Esophagus muscularis mucosa (tissue), 4 donors: ENCODE measurements around the gene ESYT2. TPM values are rescaled to one million over a fixed set of nuclear protein-coding genes. Genes with fewer than 3 reads are reported as not detected.

Source experiments
- DNase-seq: peaks from one replicate; pipeline ENCODE4 v3.0.0-alpha.2; 2017; ENCODE audit errors: extremely low spot score
- H3K27ac ChIP-seq, 4 donors: fragments of 200-600 bp; sonication (generic); replicated peaks in 1 of 4; 1 replicate in 3 of 4; 2 replicates in 1 of 4; pipeline ENCODE4 v1.5.1; 2016 to 2019; ENCODE audit warnings: mild to moderate bottlenecking in 1 of 4
- H3K27me3 ChIP-seq, 4 donors: fragments of 200-600 bp; sonication (generic); one replicate each; pipeline versions ENCODE4 v1.5.1 to v1.6.0; 2016 to 2019
- H3K36me3 ChIP-seq, 4 donors: fragments of 200-600 bp; sonication (generic); one replicate each; pipeline ENCODE4 v1.5.1; 2016 to 2019
- H3K4me1 ChIP-seq, 4 donors: fragments of 200-600 bp; sonication (generic); one replicate each; pipeline ENCODE4 v1.5.1; 2016 to 2019
- H3K4me3 ChIP-seq, 4 donors: fragments of 200-600 bp; sonication (generic); 1 replicate in 2 of 4; 2 replicates in 2 of 4; pipeline ENCODE4 v1.5.1; 2016 to 2019; ENCODE audit warnings: mild to moderate bottlenecking in 4 of 4, moderate library complexity in 1 of 4
- H3K9me3 ChIP-seq, 4 donors: fragments of 200-600 bp; sonication (generic); 1 replicate in 3 of 4; 2 replicates in 1 of 4; pipeline ENCODE4 v1.5.1; 2016 to 2019
- EP300 ChIP-seq: sonication (generic); formaldehyde crosslinking; IDR thresholded peaks from one replicate; pipeline ENCODE4 v1.6.1; 2017; ENCODE audit warnings: antibody characterized with exemption
- POLR2A ChIP-seq: fragments of 450-650 bp; IDR thresholded peaks from one replicate; pipeline ENCODE4 v1.6.1; 2017; ENCODE audit warnings: antibody characterized with exemption, moderate library complexity, mild to moderate bottlenecking, low read depth
- POLR2AphosphoS5 ChIP-seq, 2 donors: sonication (generic); formaldehyde crosslinking; IDR thresholded peaks; one replicate each; pipeline ENCODE4 v1.6.1; 2017; ENCODE audit warnings: antibody characterized with exemption in 2 of 2
- WGBS: methylation state at CpG from one replicate; pipeline ENCODE4 v1.1.5; 2018; 5-methylcytosine and 5-hydroxymethylcytosine counted together
- intact Hi-C: fragments of 100-400 bp; cut with DNase I; formaldehyde crosslinking; loops from one replicate; pipeline ENCODE4 v1.15.1; 2023
- total RNA-seq, 4 donors: library from RNA; depleted of rRNA; stranded (reverse); fragments of >200 nt; gene quantifications; one replicate each; pipeline versions ENCODE4 v1.1.0 to v1.2.1, GENCODE V29; 2016
- TF ChIP-seq, protein P1 (sequence below), 3 experiments: fragments of 200-600 bp in 2 of 3; fragments of 450-650 bp in 1 of 3; sonication (generic) in 2 of 3; IDR thresholded peaks; one replicate each; pipeline ENCODE4 v1.5.1; 2017 to 2019; ENCODE audit warnings: antibody characterized with exemption in 3 of 3, mild to moderate bottlenecking in 2 of 3, moderate library complexity in 1 of 3

ESYT2 gene
- total RNA-seq, 4 donors from 2014 or later, result 166 to 235 (median 202) TPM

DNA sequence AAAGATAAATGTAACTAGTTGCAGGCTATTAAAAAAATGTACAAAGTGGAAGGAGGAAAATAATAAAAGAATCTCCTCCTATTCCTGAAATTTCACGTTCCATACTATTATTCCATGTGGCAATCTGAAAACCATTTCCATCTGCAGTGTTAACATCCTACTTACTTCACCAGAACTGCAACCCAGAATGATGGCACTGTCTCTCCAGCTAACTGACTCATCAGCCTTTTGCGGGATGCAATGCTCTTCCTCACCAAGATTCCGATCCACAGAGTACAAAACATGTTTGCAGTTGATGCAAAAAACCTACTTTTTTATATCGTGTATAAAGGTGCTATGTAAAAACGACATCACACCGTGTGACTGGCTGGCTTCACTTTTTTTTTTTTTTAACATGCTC lies 50.8 kb downstream of the ESYT2 start:
- Histone ChIP-seq H3K36me3 (peaks cover 22 to 56% (median 35%) of the 10 kb centered on the region in 4 donors), H3K27me3 (no peaks in the 10 kb centered on the region), H3K27ac (peak overlapping the region; percentile 80 to 89 (median 86)), H3K9me3 (no peaks in the 10 kb centered on the region), H3K4me1 (peaks cover 40 to 61% (median 49%) of the 10 kb centered on the region in 4 donors), H3K4me3 (no peak overlapping the region)
- 51% methylated on average over 6 of the region's 6 CpGs for WGBS
- intact Hi-C loops, result loop anchor here (5.0 kb wide), 1 partner anchor 36 kb away; no protein-coding TSS in a partner anchor
- no peak for DNase-seq
- TF ChIP-seq EP300 (no peak), POLR2A (no peak), POLR2AphosphoS5 (IDR thresholded peaks at IDR 0.05) (peak; percentile 39 to 46)
- TF ChIP-seq, protein P1, sequence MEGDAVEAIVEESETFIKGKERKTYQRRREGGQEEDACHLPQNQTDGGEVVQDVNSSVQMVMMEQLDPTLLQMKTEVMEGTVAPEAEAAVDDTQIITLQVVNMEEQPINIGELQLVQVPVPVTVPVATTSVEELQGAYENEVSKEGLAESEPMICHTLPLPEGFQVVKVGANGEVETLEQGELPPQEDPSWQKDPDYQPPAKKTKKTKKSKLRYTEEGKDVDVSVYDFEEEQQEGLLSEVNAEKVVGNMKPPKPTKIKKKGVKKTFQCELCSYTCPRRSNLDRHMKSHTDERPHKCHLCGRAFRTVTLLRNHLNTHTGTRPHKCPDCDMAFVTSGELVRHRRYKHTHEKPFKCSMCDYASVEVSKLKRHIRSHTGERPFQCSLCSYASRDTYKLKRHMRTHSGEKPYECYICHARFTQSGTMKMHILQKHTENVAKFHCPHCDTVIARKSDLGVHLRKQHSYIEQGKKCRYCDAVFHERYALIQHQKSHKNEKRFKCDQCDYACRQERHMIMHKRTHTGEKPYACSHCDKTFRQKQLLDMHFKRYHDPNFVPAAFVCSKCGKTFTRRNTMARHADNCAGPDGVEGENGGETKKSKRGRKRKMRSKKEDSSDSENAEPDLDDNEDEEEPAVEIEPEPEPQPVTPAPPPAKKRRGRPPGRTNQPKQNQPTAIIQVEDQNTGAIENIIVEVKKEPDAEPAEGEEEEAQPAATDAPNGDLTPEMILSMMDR (IDR thresholded peaks at IDR 0.05), result no peak

DNA sequence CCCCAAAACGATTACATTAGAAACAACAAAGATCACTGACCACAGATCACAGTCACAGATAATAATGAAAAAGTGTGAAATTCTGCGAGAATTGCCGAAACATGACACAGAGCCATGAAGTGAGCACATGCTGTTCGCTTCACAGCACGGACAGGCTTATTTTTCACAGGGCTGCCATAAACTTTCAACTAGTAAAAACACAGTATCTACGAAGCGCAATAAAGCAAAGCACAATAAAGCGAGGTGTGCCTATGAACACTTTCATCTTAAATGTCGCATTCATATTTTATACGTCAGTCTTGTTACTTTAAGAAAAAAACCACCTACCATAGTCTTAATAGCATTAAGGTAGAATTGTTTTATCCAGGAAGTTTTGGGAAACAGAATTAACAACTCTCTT lies 51.5 kb downstream of the ESYT2 start:
- intact Hi-C loops, result loop anchor here (5.0 kb wide), 1 partner anchor 35 kb away; no protein-coding TSS in a partner anchor
- peaks cover 33 to 54% (median 42%) of the 10 kb centered on the region in 4 donors for H3K4me1 ChIP-seq
- DNase-seq, result no peak
- 80% methylated on average over 10 of the region's 10 CpGs for WGBS
- H3K36me3 ChIP-seq, result peaks cover 22 to 61% (median 37%) of the 10 kb centered on the region in 4 donors
- no peak overlapping the region for H3K4me3 ChIP-seq
- H3K27ac ChIP-seq, result peak overlapping the region; percentile 80 to 89 (median 86)
- H3K9me3 ChIP-seq, result no peaks in the 10 kb centered on the region
- no peaks in the 10 kb centered on the region for H3K27me3 ChIP-seq
- TF ChIP-seq POLR2A (no peak), POLR2AphosphoS5 (IDR thresholded peaks at IDR 0.05) (no peak), EP300 (no peak)
- TF ChIP-seq, protein P1 (IDR thresholded peaks at IDR 0.05), result no peak

DNA sequence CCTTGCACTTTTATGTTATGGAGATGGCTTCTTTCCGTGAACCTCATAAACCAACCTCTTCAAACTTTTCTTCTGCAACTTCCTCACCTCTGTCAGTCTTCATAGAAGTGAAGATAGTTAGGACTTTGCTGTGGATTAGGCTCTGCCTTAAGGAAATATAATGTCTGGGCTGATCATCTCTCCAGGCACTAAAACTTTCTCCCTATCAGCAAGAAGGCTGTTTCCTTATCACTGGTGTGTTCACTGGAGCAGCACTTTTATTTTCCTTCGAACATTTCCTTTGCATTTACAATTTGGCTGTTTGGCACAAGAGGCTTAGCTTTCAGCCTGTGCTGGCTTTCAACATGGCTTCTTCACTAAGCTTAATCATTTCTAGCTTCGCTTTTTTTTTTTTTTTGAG lies 52.8 kb downstream of the ESYT2 start:
- Histone ChIP-seq H3K4me1 (peaks cover 29 to 41% (median 37%) of the 10 kb centered on the region in 4 donors), H3K27ac (peak overlapping the region in 2 of 4 donors; percentile 27 to 89), H3K27me3 (no peaks in the 10 kb centered on the region), H3K4me3 (no peak overlapping the region), H3K9me3 (no peaks in the 10 kb centered on the region), H3K36me3 (peaks cover 25 to 69% (median 44%) of the 10 kb centered on the region in 4 donors)
- intact Hi-C loops, result loop anchor here (5.0 kb wide), 1 partner anchor 34 kb away; no protein-coding TSS in a partner anchor
- DNase-seq, result no peak
- TF ChIP-seq POLR2AphosphoS5 (IDR thresholded peaks at IDR 0.05) (no peak), POLR2A (no peak), EP300 (no peak)
- TF ChIP-seq, protein P1 (IDR thresholded peaks at IDR 0.05), result no peak
- WGBS, result 87% methylated on average over 3 of the region's 3 CpGs

DNA sequence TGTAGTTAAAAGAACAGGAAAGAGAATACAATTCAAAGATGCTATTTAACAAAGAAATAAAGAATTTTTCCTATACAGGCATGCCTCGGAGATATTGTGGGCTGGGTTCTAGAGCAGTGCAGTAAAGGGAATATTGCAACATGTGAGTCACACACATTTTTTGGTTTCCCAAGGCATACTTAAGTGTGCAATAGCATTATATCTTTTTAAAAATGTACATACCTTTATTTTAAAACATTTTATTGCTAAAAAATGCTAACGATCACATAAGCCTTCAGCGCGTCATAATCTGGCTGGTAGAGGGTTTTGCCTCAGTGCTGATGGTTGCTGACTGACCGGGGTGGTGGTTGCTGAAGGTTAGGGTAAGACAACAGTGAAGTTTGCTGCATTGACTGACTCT lies 54.4 kb downstream of the ESYT2 start:
- Histone ChIP-seq H3K27me3 (no peaks in the 10 kb centered on the region), H3K36me3 (peaks cover 22 to 60% (median 41%) of the 10 kb centered on the region in 4 donors), H3K4me3 (no peak overlapping the region), H3K4me1 (peaks cover 26 to 29% (median 26%) of the 10 kb centered on the region in 4 donors), H3K27ac (no peak overlapping the region), H3K9me3 (no peaks in the 10 kb centered on the region)
- intact Hi-C loops, result loop anchor here (5.0 kb wide), 1 partner anchor 33 kb away; no protein-coding TSS in a partner anchor
- DNase-seq, result no peak
- TF ChIP-seq POLR2AphosphoS5 (IDR thresholded peaks at IDR 0.05) (no peak), EP300 (no peak), POLR2A (no peak)
- TF ChIP-seq, protein P1 (IDR thresholded peaks at IDR 0.05), result no peak
- 96% methylated on average over 5 of the region's 5 CpGs for WGBS

DNA sequence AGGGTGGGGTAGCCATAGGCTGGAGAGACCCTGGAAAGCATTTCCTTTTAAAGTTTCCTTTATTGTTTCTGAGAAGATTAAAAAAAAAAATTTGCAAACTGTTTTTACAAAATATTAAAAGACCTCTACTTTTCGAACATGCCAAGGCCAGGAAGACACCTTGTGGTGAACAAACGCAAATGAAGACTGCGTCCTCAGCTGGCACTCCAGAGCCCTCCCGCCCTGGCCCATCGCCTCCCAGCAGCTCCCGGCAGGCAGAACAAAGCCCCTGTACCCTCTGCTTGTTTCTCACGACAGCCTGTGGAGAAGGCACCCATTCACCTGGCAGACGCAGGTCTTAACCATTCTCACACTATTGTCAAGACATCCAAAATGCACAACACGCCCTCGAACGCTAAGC lies 56.4 kb downstream of the ESYT2 start:
- intact Hi-C loops, result no loop called here
- no peaks in the 10 kb centered on the region for H3K9me3 ChIP-seq
- H3K27me3 ChIP-seq, result no peaks in the 10 kb centered on the region
- no peak for DNase-seq
- no peak for TF ChIP-seq POLR2A
- TF ChIP-seq, protein P1 (IDR thresholded peaks at IDR 0.05), result peak in 1 of 3 experiments; percentile 6
- TF ChIP-seq POLR2AphosphoS5 (IDR thresholded peaks at IDR 0.05), result no peak
- no peak overlapping the region for H3K4me3 ChIP-seq
- 80% methylated on average over 11 of the region's 11 CpGs for WGBS
- H3K4me1 ChIP-seq, result peaks cover 6 to 9% (median 8%) of the 10 kb centered on the region in 4 donors
- no peak overlapping the region for H3K27ac ChIP-seq
- H3K36me3 ChIP-seq, result peaks cover 22 to 74% (median 51%) of the 10 kb centered on the region in 4 donors
